Astrocyte (in vitro differentiated cells and primary cell): ENCODE data around the gene SH3BP2.

Experiments used
- EZH2 ChIP-seq: IDR thresholded peaks from 2 replicates; pipeline ENCODE4 v1.6.1; 2012; ENCODE audit warnings: mild to moderate bottlenecking, low read length, inconsistent platforms; ENCODE audit not compliant: insufficient read depth
- TF ChIP-seq, protein P1 (sequence below): IDR thresholded peaks from 2 replicates; pipeline ENCODE4 v1.5.1; 2011; ENCODE audit warnings: low read depth, mild to moderate bottlenecking, inconsistent platforms, low read length, moderate library complexity; ENCODE audit not compliant: insufficient read depth

DNA sequence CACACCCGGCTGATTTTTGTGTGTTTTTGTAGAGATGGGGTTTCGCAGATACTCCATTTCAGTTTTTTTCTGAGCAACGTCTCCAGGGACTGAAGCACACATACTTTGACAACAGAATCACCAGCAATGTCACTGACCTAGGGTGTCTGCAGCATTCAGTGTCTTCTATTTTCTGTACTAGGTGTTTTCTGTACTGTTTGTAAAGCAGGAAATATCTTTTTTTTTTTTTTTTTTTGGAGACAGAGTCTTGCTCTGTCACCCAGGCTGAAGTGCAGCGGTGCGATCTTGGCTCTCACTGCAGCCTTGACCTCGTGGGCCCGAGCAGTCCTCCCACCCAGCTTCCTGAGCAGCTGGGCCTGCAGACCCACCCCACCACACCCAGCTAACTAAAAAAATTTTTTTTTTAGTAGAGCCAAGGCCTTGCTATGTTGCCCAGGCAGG lies 59.6 kb downstream of the SH3BP2 start:
- TF ChIP-seq, protein P1, sequence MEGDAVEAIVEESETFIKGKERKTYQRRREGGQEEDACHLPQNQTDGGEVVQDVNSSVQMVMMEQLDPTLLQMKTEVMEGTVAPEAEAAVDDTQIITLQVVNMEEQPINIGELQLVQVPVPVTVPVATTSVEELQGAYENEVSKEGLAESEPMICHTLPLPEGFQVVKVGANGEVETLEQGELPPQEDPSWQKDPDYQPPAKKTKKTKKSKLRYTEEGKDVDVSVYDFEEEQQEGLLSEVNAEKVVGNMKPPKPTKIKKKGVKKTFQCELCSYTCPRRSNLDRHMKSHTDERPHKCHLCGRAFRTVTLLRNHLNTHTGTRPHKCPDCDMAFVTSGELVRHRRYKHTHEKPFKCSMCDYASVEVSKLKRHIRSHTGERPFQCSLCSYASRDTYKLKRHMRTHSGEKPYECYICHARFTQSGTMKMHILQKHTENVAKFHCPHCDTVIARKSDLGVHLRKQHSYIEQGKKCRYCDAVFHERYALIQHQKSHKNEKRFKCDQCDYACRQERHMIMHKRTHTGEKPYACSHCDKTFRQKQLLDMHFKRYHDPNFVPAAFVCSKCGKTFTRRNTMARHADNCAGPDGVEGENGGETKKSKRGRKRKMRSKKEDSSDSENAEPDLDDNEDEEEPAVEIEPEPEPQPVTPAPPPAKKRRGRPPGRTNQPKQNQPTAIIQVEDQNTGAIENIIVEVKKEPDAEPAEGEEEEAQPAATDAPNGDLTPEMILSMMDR, result no peak
- TF ChIP-seq EZH2, result no peak
